ENCODE measurements around the gene CERK. TPM values are rescaled to one million over a fixed set of nuclear protein-coding genes. Genes with fewer than 3 reads are reported as not detected.
A peak's percentile ranks its signal among the peaks of the same experiment; 100 is the strongest.

Gene CERK
- total and polyA plus RNA-seq, 2 of the 13 experiments (the other 11 are each of a cell fraction or from before 2014, with no cell fraction given) = 40.3 to 41.9 TPM

GRCh38 chr22:46638601-46639431 is 99.2 kb downstream of the CERK start (continued):
- TF ChIP-seq, protein P1, sequence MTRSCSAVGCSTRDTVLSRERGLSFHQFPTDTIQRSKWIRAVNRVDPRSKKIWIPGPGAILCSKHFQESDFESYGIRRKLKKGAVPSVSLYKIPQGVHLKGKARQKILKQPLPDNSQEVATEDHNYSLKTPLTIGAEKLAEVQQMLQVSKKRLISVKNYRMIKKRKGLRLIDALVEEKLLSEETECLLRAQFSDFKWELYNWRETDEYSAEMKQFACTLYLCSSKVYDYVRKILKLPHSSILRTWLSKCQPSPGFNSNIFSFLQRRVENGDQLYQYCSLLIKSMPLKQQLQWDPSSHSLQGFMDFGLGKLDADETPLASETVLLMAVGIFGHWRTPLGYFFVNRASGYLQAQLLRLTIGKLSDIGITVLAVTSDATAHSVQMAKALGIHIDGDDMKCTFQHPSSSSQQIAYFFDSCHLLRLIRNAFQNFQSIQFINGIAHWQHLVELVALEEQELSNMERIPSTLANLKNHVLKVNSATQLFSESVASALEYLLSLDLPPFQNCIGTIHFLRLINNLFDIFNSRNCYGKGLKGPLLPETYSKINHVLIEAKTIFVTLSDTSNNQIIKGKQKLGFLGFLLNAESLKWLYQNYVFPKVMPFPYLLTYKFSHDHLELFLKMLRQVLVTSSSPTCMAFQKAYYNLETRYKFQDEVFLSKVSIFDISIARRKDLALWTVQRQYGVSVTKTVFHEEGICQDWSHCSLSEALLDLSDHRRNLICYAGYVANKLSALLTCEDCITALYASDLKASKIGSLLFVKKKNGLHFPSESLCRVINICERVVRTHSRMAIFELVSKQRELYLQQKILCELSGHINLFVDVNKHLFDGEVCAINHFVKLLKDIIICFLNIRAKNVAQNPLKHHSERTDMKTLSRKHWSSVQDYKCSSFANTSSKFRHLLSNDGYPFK (CRISPR knock-in tag; IDR thresholded peaks at IDR 0.05; ENCODE audit: borderline replicate concordance) = 0 out of 2 replicates have a peak, but pooled peaks have one; percentile 46
- TF ChIP-seq HOMEZ (CRISPR knock-in tag; IDR thresholded peaks at IDR 0.05; ENCODE audit: low read depth) = peak; percentile 31; the same call in 1 of the 2 replicates
- TF ChIP-seq EZH2 (conservative IDR thresholded peaks at IDR 0.05; ENCODE audit: low read depth, low read length) = no peak
- TF ChIP-seq PPARG (CRISPR knock-in tag; conservative IDR thresholded peaks at IDR 0.05) = no peak
- no peak for TF ChIP-seq ARNTL (CRISPR knock-in tag; IDR thresholded peaks at IDR 0.05)
- no peak for TF ChIP-seq SNRNP70 (IDR thresholded peaks at IDR 0.05; ENCODE audit: low read depth, low read length)
- no peak for TF ChIP-seq TEAD2 (CRISPR knock-in tag; IDR thresholded peaks at IDR 0.05)
- no peak for TF ChIP-seq ETV6 (CRISPR knock-in tag; conservative IDR thresholded peaks at IDR 0.05)
- peak; percentile 55 for TF ChIP-seq SP5 (CRISPR knock-in tag; IDR thresholded peaks at IDR 0.05; ENCODE audit: borderline replicate concordance, low read depth)

All from HepG2 (cell line).